ENCODE data around the gene LRRFIP2.

Gene LRRFIP2

DNA sequence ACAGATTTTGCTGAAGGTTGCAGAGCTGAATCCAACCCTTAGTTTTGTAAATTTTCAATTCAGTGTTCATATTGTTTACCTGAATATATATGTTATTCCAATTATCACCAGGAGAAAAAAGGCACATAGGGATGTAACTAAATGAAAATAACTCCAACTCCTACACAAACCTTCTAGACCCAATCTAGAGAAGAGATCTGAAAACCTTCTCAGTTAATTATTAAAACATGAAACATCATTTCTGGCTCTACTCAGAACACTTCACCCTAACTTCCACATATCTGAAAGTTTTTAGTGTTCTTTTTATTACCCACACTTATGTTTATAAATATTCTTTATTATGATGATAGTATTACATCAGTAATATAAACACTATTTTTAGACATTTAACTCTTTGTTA lies 76.6 kb downstream of the LRRFIP2 start:
- Histone ChIP-seq H3K27me3 (ENCODE audit: control insufficient read depth in 3 of 3, insufficient read depth in 3 of 3, low read depth in 1 of 3, low read length in 3 of 3) (no peaks in the 10 kb centered on the region), H2AK5ac (ENCODE audit: low read depth, low read length) (no peak overlapping the region), H3K9me3 (replicated peaks in 1 of 2; ENCODE audit: control insufficient read depth in 2 of 2, insufficient read depth in 1 of 2, low read depth in 1 of 2, low read length in 2 of 2) (no peaks in the 10 kb centered on the region), H3K4ac (ENCODE audit: low read length) (no peak overlapping the region), H2BK5ac (ENCODE audit: low read length) (no peak overlapping the region), H3K18ac (ENCODE audit: low read length) (no peak overlapping the region), H3K79me1 (ENCODE audit: low read depth, low read length) (no peaks in the 10 kb centered on the region), H3K4me1 (ENCODE audit: control insufficient read depth in 2 of 2, insufficient read depth in 1 of 2, low read depth in 1 of 2, low read length in 2 of 2) (peaks cover 0 to 12% of the 10 kb centered on the region in 2 donors), H3K23ac (ENCODE audit: low read depth, low read length, poor library complexity) (no peak overlapping the region), H2AFZ (ENCODE audit: low read length) (no peak overlapping the region), H3K4me2 (ENCODE audit: insufficient read depth, low read length, poor library complexity, severe bottlenecking) (no peak overlapping the region), H4K8ac (ENCODE audit: low read depth, low read length) (no peak overlapping the region), H3K9ac (ENCODE audit: low read depth, low read length, poor library complexity) (no peak overlapping the region), H2BK15ac (ENCODE audit: low read length) (no peak overlapping the region), H3K14ac (ENCODE audit: low read length) (no peak overlapping the region), H2BK12ac (ENCODE audit: low read length) (no peak overlapping the region), H3K36me3 (replicated peaks in 1 of 2; ENCODE audit: control insufficient read depth in 2 of 2, insufficient read depth in 2 of 2, low read length in 2 of 2) (peaks cover 0 to 9% of the 10 kb centered on the region in 2 donors), H3K4me3 (ENCODE audit: low read length in 2 of 2) (no peak overlapping the region), H3K27ac (replicated peaks; ENCODE audit: low read length) (no peak overlapping the region), H2BK120ac (ENCODE audit: low read depth, low read length) (no peak overlapping the region), H4K91ac (ENCODE audit: low read depth, low read length, poor library complexity) (no peak overlapping the region)
- no peak for DNase-seq (ENCODE audit: low spot score)

- H3K9ac ChIP-seq (ENCODE audit: low read depth, low read length, poor library complexity), result no peak overlapping the region
- no peak overlapping the region for H3K4me3 ChIP-seq (ENCODE audit: low read length in 2 of 2)
- H3K4ac ChIP-seq (ENCODE audit: low read length), result no peak overlapping the region
- no peak overlapping the region for H2AK5ac ChIP-seq (ENCODE audit: low read depth, low read length)
- peaks cover 0 to 9% of the 10 kb centered on the region in 2 donors for H3K36me3 ChIP-seq (replicated peaks in 1 of 2; ENCODE audit: control insufficient read depth in 2 of 2, insufficient read depth in 2 of 2, low read length in 2 of 2)
- no peak overlapping the region for H3K18ac ChIP-seq (ENCODE audit: low read length)
- H3K27me3 ChIP-seq (ENCODE audit: control insufficient read depth in 3 of 3, insufficient read depth in 3 of 3, low read depth in 1 of 3, low read length in 3 of 3), result no peaks in the 10 kb centered on the region
- H4K8ac ChIP-seq (ENCODE audit: low read depth, low read length), result no peak overlapping the region
- H3K4me2 ChIP-seq (ENCODE audit: insufficient read depth, low read length, poor library complexity, severe bottlenecking), result no peak overlapping the region
- no peak overlapping the region for H3K23ac ChIP-seq (ENCODE audit: low read depth, low read length, poor library complexity)
- no peaks in the 10 kb centered on the region for H3K9me3 ChIP-seq (replicated peaks in 1 of 2; ENCODE audit: control insufficient read depth in 2 of 2, insufficient read depth in 1 of 2, low read depth in 1 of 2, low read length in 2 of 2)
- no peak for DNase-seq (ENCODE audit: low spot score)
- peaks cover 0 to 12% of the 10 kb centered on the region in 2 donors for H3K4me1 ChIP-seq (ENCODE audit: control insufficient read depth in 2 of 2, insufficient read depth in 1 of 2, low read depth in 1 of 2, low read length in 2 of 2)
- no peak overlapping the region for H2BK5ac ChIP-seq (ENCODE audit: low read length)
- no peak overlapping the region for H3K14ac ChIP-seq (ENCODE audit: low read length)
- H2BK120ac ChIP-seq (ENCODE audit: low read depth, low read length), result no peak overlapping the region
- no peaks in the 10 kb centered on the region for H3K79me1 ChIP-seq (ENCODE audit: low read depth, low read length)
- H3K27ac ChIP-seq (replicated peaks; ENCODE audit: low read length), result no peak overlapping the region
- no peak overlapping the region for H4K91ac ChIP-seq (ENCODE audit: low read depth, low read length, poor library complexity)
- H2AFZ ChIP-seq (ENCODE audit: low read length), result no peak overlapping the region
- H2BK12ac ChIP-seq (ENCODE audit: low read length), result no peak overlapping the region
- WGBS, 2 donors (ENCODE audit: extremely low coverage in 2 of 2, insufficient read length in 2 of 2, insufficient replicate concordance in 1 of 2), result no CpG with 5 or more reads among the region's 1 CpG
- no peak overlapping the region for H2BK15ac ChIP-seq (ENCODE audit: low read length)
These were observed 77.4 kb downstream of the LRRFIP2 start for GRCh38 chr3:37096975-37097374.

DNA sequence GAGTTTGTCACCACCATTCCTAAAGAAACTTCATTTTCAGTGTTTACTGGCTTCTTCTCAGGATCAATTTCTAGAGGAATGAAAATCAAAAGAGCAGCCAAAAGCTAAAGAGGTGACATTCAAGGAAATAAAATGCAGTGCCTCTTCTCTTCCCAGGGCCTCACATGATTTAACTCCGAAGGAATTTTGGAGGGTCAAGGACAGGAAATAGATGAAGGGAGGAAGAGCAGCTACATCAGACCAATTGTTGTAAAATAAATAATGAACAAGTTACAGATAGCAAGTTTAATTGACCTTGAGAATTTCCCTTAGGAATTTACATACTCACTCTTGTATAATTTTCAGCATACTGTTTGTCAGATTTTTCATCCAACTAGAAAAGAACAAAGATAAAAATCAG lies 78.1 kb downstream of the LRRFIP2 start:
- H3K4me3 ChIP-seq (ENCODE audit: low read length in 2 of 2), result no peak overlapping the region
- no peak overlapping the region for H3K14ac ChIP-seq (ENCODE audit: low read length)
- no peak overlapping the region for H3K23ac ChIP-seq (ENCODE audit: low read depth, low read length, poor library complexity)
- no peak overlapping the region for H3K4ac ChIP-seq (ENCODE audit: low read length)
- no peak overlapping the region for H2AK5ac ChIP-seq (ENCODE audit: low read depth, low read length)
- H3K27ac ChIP-seq (replicated peaks; ENCODE audit: low read length), result no peak overlapping the region
- no peak overlapping the region for H2AFZ ChIP-seq (ENCODE audit: low read length)
- H4K91ac ChIP-seq (ENCODE audit: low read depth, low read length, poor library complexity), result no peak overlapping the region
- no peak overlapping the region for H3K18ac ChIP-seq (ENCODE audit: low read length)
- WGBS, 2 donors (ENCODE audit: extremely low coverage in 2 of 2, insufficient read length in 2 of 2, insufficient replicate concordance in 1 of 2), result no CpG with 5 or more reads among the region's 1 CpG
- no peak overlapping the region for H4K8ac ChIP-seq (ENCODE audit: low read depth, low read length)
- no peaks in the 10 kb centered on the region for H3K27me3 ChIP-seq (ENCODE audit: control insufficient read depth in 3 of 3, insufficient read depth in 3 of 3, low read depth in 1 of 3, low read length in 3 of 3)
- H3K9me3 ChIP-seq (replicated peaks in 1 of 2; ENCODE audit: control insufficient read depth in 2 of 2, insufficient read depth in 1 of 2, low read depth in 1 of 2, low read length in 2 of 2), result no peaks in the 10 kb centered on the region
- no peak for DNase-seq (ENCODE audit: low spot score)
- H2BK5ac ChIP-seq (ENCODE audit: low read length), result no peak overlapping the region
- H3K36me3 ChIP-seq (replicated peaks in 1 of 2; ENCODE audit: control insufficient read depth in 2 of 2, insufficient read depth in 2 of 2, low read length in 2 of 2), result peaks cover 0 to 12% of the 10 kb centered on the region in 2 donors
- no peak overlapping the region for H3K4me2 ChIP-seq (ENCODE audit: insufficient read depth, low read length, poor library complexity, severe bottlenecking)
- no peak overlapping the region for H2BK15ac ChIP-seq (ENCODE audit: low read length)
- peaks cover 0 to 12% of the 10 kb centered on the region in 2 donors for H3K4me1 ChIP-seq (ENCODE audit: control insufficient read depth in 2 of 2, insufficient read depth in 1 of 2, low read depth in 1 of 2, low read length in 2 of 2)
- no peak overlapping the region for H3K9ac ChIP-seq (ENCODE audit: low read depth, low read length, poor library complexity)
- no peak overlapping the region for H2BK12ac ChIP-seq (ENCODE audit: low read length)
- H2BK120ac ChIP-seq (ENCODE audit: low read depth, low read length), result no peak overlapping the region
- no peaks in the 10 kb centered on the region for H3K79me1 ChIP-seq (ENCODE audit: low read depth, low read length)

DNA sequence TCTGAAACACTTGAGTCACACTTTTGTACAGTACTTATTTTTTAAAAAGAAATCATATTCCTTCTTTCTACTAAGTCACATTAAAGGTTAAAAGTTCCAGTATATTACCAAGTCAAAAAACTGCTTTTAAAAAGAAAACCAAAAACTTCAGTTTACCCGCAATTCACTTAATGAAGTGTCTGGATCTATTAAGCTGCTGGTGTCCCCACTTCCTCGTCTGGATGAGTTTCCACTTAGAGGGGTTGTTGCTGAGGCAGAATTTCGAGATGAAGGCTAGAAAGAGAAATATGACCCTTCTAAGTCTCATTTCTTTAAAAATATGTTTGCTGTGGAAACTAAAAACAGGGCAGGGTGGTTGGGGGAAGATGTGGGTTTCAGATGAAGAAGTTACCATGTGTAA lies 79.7 kb downstream of the LRRFIP2 start:
- Histone ChIP-seq H2BK120ac (ENCODE audit: low read depth, low read length) (no peak overlapping the region), H3K27ac (replicated peaks; ENCODE audit: low read length) (no peak overlapping the region), H3K9ac (ENCODE audit: low read depth, low read length, poor library complexity) (no peak overlapping the region), H3K23ac (ENCODE audit: low read depth, low read length, poor library complexity) (no peak overlapping the region), H3K14ac (ENCODE audit: low read length) (no peak overlapping the region), H3K4me1 (ENCODE audit: control insufficient read depth in 2 of 2, insufficient read depth in 1 of 2, low read depth in 1 of 2, low read length in 2 of 2) (peaks cover 0 to 12% of the 10 kb centered on the region in 2 donors), H4K8ac (ENCODE audit: low read depth, low read length) (no peak overlapping the region), H3K36me3 (replicated peaks in 1 of 2; ENCODE audit: control insufficient read depth in 2 of 2, insufficient read depth in 2 of 2, low read length in 2 of 2) (peaks cover 2 to 24% of the 10 kb centered on the region in 2 donors), H3K4me3 (ENCODE audit: low read length in 2 of 2) (no peak overlapping the region), H2AK5ac (ENCODE audit: low read depth, low read length) (no peak overlapping the region), H2BK5ac (ENCODE audit: low read length) (no peak overlapping the region), H4K91ac (ENCODE audit: low read depth, low read length, poor library complexity) (no peak overlapping the region), H3K27me3 (ENCODE audit: control insufficient read depth in 3 of 3, insufficient read depth in 3 of 3, low read depth in 1 of 3, low read length in 3 of 3) (no peaks in the 10 kb centered on the region), H3K79me1 (ENCODE audit: low read depth, low read length) (no peaks in the 10 kb centered on the region), H3K18ac (ENCODE audit: low read length) (no peak overlapping the region), H2BK12ac (ENCODE audit: low read length) (no peak overlapping the region), H3K4me2 (ENCODE audit: insufficient read depth, low read length, poor library complexity, severe bottlenecking) (no peak overlapping the region), H2AFZ (ENCODE audit: low read length) (no peak overlapping the region), H3K4ac (ENCODE audit: low read length) (no peak overlapping the region), H3K9me3 (replicated peaks in 1 of 2; ENCODE audit: control insufficient read depth in 2 of 2, insufficient read depth in 1 of 2, low read depth in 1 of 2, low read length in 2 of 2) (no peaks in the 10 kb centered on the region), H2BK15ac (ENCODE audit: low read length) (no peak overlapping the region)
- no peak for DNase-seq (ENCODE audit: low spot score)
- no CpG with 5 or more reads among the region's 3 CpGs for WGBS, 2 donors (ENCODE audit: extremely low coverage in 2 of 2, insufficient read length in 2 of 2, insufficient replicate concordance in 1 of 2)
